Cardiac fibroblast (primary cell): ENCODE measurements around the gene SF3B2.
A peak's percentile ranks its signal among the peaks of the same experiment; 100 is the strongest.
"Not testable (repeated sequence)": the region's sequence is repeated elsewhere in the genome, so short reads cannot be mapped to it uniquely, and the experiment has no call there.

Source experiments
- DNase-seq, 2 donors: peaks; one replicate each; pipeline versions ENCODE4 v3.0.0 to v3.0.0-alpha.2; 2010; ENCODE audit warnings: low read depth in 2 of 2
- H3K4me3 ChIP-seq, 2 donors: replicated peaks in 1 of 2; 1 replicate in 1 of 2; 2 replicates in 1 of 2; pipeline ENCODE4 v1.5.1; 2011; ENCODE audit warnings: low read depth in 2 of 2, low read length in 2 of 2, mild to moderate bottlenecking in 2 of 2, moderate library complexity in 1 of 2
- CTCF ChIP-seq: IDR thresholded peaks from one replicate; pipeline ENCODE4 v1.5.1; 2011; ENCODE audit warnings: low read depth, mild to moderate bottlenecking, low read length, inconsistent platforms

The SF3B2 gene

DNA sequence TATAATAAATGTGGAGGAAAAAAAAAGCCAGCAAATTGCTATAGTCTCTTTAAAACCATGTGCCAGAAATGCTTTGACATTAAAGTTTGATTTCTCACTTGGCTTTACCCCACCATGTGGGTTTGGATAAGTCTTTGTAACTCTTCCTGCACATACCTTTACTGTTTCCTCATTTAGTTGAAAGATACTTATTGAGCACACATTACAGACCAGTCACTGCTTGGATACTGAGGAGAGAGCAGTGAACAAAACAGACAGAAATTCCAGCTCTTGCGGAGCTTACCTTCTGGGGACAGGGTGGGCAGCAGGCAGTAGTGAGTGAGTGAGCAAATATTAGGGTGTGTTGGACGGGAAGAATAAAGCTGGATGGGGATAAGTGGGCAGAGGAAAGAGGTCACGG lies 31.6 kb downstream of the SF3B2 start:
- no peak for DNase-seq
- no peak for TF ChIP-seq CTCF
- no peak overlapping the region for H3K4me3 ChIP-seq

DNA sequence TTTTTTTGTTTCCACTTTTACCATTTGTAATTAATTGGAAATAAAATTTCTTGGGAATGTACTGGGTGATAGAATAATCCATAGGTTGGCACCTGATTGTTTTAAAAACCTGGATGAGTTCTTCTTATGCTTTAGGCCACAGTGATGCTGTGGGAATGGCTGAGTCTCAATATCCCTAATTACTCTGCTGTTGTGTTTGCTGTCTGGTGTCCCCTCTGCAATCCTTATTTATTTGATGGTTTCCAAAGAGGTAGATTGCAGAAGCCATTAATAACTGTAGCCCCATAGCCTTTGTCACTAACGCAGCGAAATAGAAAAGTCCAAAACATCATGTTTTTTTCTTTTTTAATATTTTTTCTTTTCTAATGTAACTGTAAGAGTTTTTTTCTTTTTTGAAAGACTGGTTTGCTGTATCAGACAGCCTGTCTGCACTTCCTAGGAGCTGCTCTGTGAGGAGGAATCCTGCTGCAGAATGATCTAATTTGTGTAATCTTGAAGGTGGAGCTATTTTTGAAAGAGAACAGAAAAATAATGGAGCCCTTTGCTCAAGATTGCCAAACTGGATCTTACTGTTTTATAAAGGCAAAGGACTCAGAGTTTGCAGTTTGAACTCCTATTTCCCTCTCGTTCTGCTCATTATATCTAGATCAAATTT lies 32.8 kb downstream of the SF3B2 start:
- peak in 1 of 2 donors; percentile 38 for DNase-seq
- no peak overlapping the region for H3K4me3 ChIP-seq
- no peak for TF ChIP-seq CTCF

DNA sequence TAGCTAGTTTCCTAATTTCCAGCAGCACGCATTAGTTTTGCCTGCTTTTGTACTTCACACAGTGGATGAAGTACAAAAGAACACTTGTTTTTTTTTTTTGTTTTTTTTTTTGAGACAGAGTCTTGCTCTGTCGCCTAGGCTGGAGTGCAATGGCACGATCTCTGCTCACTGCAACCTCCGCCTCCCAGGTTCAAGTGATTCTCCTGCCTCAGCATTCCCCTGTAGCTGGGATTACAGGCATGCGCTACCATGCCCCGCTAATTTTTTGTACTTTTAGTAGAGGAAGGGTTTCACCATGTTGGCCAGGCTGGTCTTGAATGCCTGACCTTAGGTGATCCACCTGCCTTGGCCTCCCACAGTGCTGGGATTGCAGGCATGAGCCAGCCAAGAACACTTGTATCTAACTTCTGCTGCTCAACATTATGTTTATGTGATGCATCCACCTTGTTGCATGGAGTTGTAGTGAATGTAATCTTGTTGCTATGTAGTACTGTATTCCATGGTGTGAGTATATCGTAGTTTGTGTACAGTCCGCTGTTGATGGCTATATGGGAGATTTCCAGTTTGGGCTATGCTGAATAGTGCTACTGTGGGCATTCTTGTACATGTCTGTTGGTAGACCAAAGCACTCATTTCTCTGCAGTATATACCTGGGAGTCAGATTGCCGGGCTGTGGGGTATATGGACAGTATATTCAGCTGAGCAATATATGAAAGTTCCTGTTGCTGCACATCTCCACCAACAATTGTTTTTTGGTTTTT lies 35.2 kb downstream of the SF3B2 start:
- no peak overlapping the region for H3K4me3 ChIP-seq
- DNase-seq: no peak
- no peak for TF ChIP-seq CTCF

DNA sequence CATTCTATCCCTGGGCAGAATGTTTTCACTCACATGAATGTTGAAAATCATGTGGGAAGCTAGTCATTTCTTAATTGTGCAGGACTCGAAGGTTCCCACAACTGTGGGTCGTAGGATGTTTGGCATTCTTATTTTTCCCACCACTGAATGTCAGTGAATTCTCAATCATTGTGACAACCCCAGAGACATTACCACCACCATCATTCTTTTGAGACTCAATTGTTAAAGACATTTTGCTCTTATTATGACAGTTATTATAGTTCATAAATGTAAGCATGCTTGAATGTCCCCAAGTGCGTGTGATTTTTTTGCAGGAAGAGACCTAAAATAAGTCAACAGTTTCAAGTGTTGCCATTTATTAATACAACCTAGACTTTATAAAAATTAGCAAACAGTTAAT lies 36.9 kb downstream of the SF3B2 start:
- no peak for TF ChIP-seq CTCF
- no peak overlapping the region for H3K4me3 ChIP-seq
- no peak for DNase-seq

DNA sequence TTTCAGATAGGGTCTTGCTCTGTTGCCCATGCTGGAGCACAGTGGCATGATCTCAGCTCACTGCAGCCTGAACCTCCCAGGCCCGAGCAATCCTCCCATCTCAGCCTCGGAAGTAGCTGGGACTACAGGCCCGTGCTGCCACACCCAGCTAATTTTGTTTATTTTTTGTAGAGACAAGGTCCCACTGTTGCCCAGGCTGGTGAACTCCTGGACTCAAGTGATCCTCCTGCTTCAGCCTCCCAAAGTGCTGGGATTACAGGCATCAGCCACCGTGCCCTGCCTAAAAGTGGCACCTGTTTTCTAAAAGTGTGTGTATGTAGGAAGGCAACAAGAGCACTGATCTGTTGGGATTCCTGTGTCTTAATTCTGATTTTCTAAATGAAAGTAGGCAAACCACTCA lies 38.1 kb downstream of the SF3B2 start:
- TF ChIP-seq CTCF: no peak
- H3K4me3 ChIP-seq: no peak overlapping the region
- no peak for DNase-seq

- DNase-seq, H3K4me3 ChIP-seq: not testable (repeated sequence)
Observed at GRCh38 chr11:66092125-66092524, 40.0 kb downstream of the SF3B2 start.

DNA sequence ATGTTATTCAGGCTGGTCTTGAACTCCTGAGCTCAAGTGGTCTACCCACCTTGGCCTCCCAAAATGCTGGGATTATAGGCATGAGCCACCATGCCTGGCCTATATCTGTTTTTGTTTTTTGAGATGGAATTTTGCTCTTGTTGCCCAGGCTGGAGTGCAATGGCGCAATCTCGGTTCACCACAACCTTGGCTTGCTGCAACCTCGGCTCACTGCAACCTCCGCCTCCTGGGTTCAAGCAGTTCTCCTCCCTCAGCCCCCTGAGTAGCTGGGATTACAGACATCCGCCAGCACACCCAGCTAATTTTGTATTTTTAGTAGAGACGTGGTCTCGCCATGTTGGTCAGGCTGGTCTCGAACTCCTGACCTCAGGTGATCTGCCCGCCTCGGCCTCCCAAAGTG lies 47.6 kb downstream of the SF3B2 start:
- not testable (repeated sequence) for H3K4me3 ChIP-seq, DNase-seq
